HepG2 (cell line): ENCODE measurements around the gene LRRFIP2. TPM values are rescaled to one million over a fixed set of nuclear protein-coding genes. Genes with fewer than 3 reads are reported as not detected.
A peak's percentile ranks its signal among the peaks of the same experiment; 100 is the strongest.

Experiments
- CREM ChIP-seq, 2 experiments: sonication (generic) in 1 of 2; formaldehyde crosslinking in 1 of 2; IDR thresholded peaks; 2 replicates each; pipeline versions ENCODE4 v1.4.0 to v1.6.1; 2016 to 2020; ENCODE audit warnings: antibody characterized with exemption in 1 of 2, mild to moderate bottlenecking in 1 of 2, missing genetic modification reagents in 1 of 2
- E2F5 ChIP-seq: sonication (generic); formaldehyde crosslinking; conservative IDR thresholded peaks from 2 replicates; pipeline ENCODE4 v1.4.0; 2020; ENCODE audit warnings: missing genetic modification reagents
- ELK4 ChIP-seq: sonication (generic); formaldehyde crosslinking; IDR thresholded peaks from 2 replicates; pipeline ENCODE4 v1.9.0; 2021; ENCODE audit warnings: missing genetic modification reagents, borderline replicate concordance
- ERF ChIP-seq: IDR thresholded peaks from 2 replicates; pipeline ENCODE4 v1.6.1; 2018; ENCODE audit warnings: missing biosample characterization, missing genetic modification reagents
- MED13 ChIP-seq: sonication (generic); formaldehyde crosslinking; IDR thresholded peaks from 2 replicates; pipeline ENCODE4 v1.5.0; 2020; ENCODE audit warnings: missing genetic modification reagents
- ONECUT2 ChIP-seq: sonication (generic); formaldehyde crosslinking; IDR thresholded peaks from 2 replicates; pipeline ENCODE4 v1.4.0; 2020; ENCODE audit warnings: missing genetic modification reagents
- PBX2 ChIP-seq: IDR thresholded peaks from 2 replicates; pipeline ENCODE4 v1.6.1; 2016; ENCODE audit warnings: control low read depth
- SAFB2 ChIP-seq: sonication (generic); formaldehyde crosslinking; IDR thresholded peaks from 2 replicates; pipeline ENCODE4 v1.5.1; 2020; ENCODE audit warnings: missing genetic modification reagents, low read depth, mild to moderate bottlenecking, borderline replicate concordance
- TARDBP ChIP-seq: sonication (generic); formaldehyde crosslinking; IDR thresholded peaks from 2 replicates; pipeline ENCODE4 v1.8.0; 2022; ENCODE audit warnings: mild to moderate bottlenecking, missing genetic modification reagents
- TFAP4 ChIP-seq: sonication (generic); IDR thresholded peaks from 2 replicates; pipeline ENCODE4 v1.6.1; 2016; ENCODE audit warnings: low read depth, borderline replicate concordance
- TFDP1 ChIP-seq: IDR thresholded peaks from 2 replicates; pipeline ENCODE4 v1.6.1; 2016; ENCODE audit warnings: missing compliant biosample characterization, missing genetic modification reagents, borderline replicate concordance
- ZFP90 ChIP-seq: sonication (generic); formaldehyde crosslinking; IDR thresholded peaks from 2 replicates; pipeline ENCODE4 v1.8.0; 2022; ENCODE audit warnings: missing genetic modification reagents, mild to moderate bottlenecking, inconsistent platforms, borderline replicate concordance
- ZNF556 ChIP-seq: sonication (generic); formaldehyde crosslinking; IDR thresholded peaks from 2 replicates; pipeline ENCODE4 v1.4.0; 2020; ENCODE audit warnings: mild to moderate bottlenecking, missing genetic modification reagents, borderline replicate concordance
- polyA plus RNA-seq, 8 experiments: library from polyadenylated mRNA; depleted of rRNA in 3 of 8; stranded (reverse) in 7 of 8; unstranded in 1 of 8; fragments of >200 nt; fragmentation: Illumina TruSeq in 4 of 8; extraction: Trizol in 4 of 8; gene quantifications; 2 replicates each; pipeline versions ENCODE4 v1.2.1 to v1.2.3, GENCODE V29; 2011 to 2016; ENCODE audit warnings: low read depth in 4 of 8, missing spikeins in 1 of 8, mixed read lengths in 1 of 8; ENCODE audit not compliant: insufficient read depth in 1 of 8
- total RNA-seq, 5 experiments: library from RNA; depleted of rRNA; stranded (reverse); fragments of >200 nt; fragmentation: Illumina TruSeq; extraction: Trizol; gene quantifications; 2 replicates each; pipeline ENCODE4 v1.2.3, GENCODE V29; 2016; ENCODE audit warnings: low read depth in 1 of 5

Gene LRRFIP2
- total and polyA plus RNA-seq, 2 of the 13 experiments (the other 11 are each of a cell fraction or from before 2014, with no cell fraction given), result 13.5 to 32.2 TPM

- TF ChIP-seq ELK4 (no peak), ONECUT2 (CRISPR knock-in tag) (no peak), ERF (peak; percentile 63; the same call in 1 of the 2 replicates), E2F5 (no peak), PBX2 (0 out of 2 replicates have a peak, but pooled peaks have one; percentile 29), TFAP4 (no peak), CREM (IDR thresholded peaks at IDR 0.05) (peak; percentile 28; the same call in 1 of the 2 replicates), CREM (CRISPR knock-in tag; IDR thresholded peaks at IDR 0.05) (no peak), TFDP1 (CRISPR knock-in tag) (peak; percentile 32; the same call in 1 of the 2 replicates), ZFP90 (CRISPR knock-in tag) (no peak), ZNF556 (CRISPR knock-in tag) (peak; percentile 92; the same call in 1 of the 2 replicates), TARDBP (CRISPR knock-in tag) (peak; percentile 87), SAFB2 (CRISPR knock-in tag) (no peak), MED13 (CRISPR knock-in tag) (no peak)
Observed at GRCh38 chr3:37217098-37217849, 42.9 kb upstream of the LRRFIP2 start (continued).
